Stimulated activated CD4-positive, alpha-beta T cell treated with anti-CD3 and anti-CD28 coated beads, Interleukin-1b, Interleukin-23, amount 100 ng/mL, for 48 hours (primary cell): ENCODE measurements around the gene ANKS1B.

Experiments used
- DNase-seq: peaks from one replicate; pipeline ENCODE4 v3.0.0-alpha.2; 2020

The ANKS1B gene

GRCh38 chr12:98738539-98738938 lies 1246.2 kb downstream of the ANKS1B start:
- DNase-seq, result peak; percentile 40

DNA sequence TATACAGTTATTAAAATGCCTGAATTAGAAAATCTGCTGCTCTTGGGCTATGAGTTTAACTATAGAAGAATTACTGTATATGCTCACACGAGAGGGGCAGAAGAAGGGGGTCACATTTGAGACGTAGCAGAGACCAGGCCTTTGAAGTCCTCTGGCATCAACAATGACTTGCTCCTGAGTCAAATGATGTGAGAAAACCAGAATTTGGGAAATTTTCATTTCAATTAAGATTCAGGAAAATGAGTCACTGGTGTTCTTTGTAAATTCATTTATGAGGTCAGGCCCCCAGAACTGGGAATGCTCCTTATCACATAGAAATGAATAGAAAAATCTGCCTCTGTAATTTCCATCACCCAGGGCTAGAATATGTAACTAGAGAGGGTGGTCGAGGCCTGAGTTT lies 1246.7 kb downstream of the ANKS1B start:
- no peak for DNase-seq

DNA sequence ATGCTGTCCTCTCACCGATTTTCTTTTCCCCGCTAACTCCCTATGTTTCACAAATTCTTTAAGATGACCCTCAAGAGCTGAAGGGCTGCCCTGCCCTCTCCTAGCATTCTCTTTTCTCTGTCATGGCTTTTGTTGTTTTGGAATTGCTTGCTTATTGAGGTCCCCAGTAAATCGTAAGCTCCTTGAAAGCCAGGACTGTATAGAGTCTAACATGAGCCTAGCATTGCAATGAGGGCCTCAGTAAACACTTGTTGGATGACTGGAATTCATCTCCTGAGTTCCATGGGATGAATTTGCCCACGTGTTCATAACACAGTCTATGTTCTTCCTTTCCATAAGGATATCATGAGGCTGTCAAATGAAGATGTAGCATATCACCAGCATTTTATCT lies 1247.4 kb downstream of the ANKS1B start:
- no peak for DNase-seq

GRCh38 chr12:98736352-98737321 lies 1248.1 kb downstream of the ANKS1B start:
- DNase-seq, result no peak

- no peak for DNase-seq
Observed at GRCh38 chr12:98735821-98736220, 1248.9 kb downstream of the ANKS1B start.

DNA sequence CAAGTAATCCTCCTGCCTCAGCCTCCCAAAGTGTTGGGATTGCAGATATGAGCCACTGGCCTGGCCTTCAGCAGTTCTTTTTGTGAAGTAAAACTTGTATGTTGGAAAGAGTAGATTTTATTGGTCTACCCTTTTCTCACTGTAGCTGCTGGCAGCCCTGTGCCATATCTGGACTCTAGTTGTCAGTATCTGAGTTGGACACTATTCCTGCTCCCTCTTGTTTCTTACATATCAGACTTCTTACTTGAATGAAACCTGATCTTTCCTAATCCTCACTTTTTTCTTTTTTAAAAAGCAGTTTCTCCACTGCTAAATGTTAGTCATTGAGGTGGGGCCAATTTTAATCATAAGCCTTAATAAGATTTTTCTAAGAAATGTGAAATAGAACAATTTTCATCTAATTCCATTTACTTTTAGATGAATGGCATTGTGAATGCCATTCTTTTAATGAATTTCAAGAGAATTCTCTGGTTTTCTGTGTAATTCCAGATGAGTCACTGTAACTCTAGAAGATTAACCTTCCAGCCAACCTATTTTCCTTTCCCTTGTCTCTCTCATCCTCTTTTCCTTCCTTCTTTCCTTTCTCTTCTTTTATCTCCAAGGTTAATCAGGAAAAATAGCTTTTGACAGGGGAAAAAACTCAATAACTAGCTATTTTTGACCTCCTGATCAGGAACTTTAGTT lies 1250.9 kb downstream of the ANKS1B start:
- no peak for DNase-seq

GRCh38 chr12:98730412-98730811 lies 1254.3 kb downstream of the ANKS1B start:
- no peak for DNase-seq

DNA sequence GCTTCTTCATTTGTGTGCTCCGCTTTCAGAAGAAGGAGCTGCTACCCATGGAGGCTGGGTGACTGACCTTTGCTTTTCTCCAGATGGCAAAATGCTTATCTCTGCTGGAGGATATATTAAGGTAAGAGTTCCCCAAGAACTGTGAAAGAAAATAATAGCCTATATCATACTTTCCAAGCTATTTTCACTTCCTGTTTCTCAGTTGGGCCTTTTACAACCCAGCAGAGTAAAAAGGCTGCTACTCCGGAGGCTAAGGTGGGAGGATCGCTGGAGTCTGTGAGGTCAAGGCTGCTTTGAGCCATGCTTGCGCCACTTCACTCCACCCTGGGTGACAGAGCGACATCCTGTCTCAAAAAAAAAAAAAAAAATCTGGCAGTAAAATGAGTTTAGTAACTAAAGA lies 1257.5 kb downstream of the ANKS1B start:
- no peak for DNase-seq

GRCh38 chr12:98725476-98726247 lies 1259.1 kb downstream of the ANKS1B start:
- DNase-seq, result peak; percentile 65

GRCh38 chr12:98724384-98725155 lies 1260.2 kb downstream of the ANKS1B start:
- no peak for DNase-seq

DNA sequence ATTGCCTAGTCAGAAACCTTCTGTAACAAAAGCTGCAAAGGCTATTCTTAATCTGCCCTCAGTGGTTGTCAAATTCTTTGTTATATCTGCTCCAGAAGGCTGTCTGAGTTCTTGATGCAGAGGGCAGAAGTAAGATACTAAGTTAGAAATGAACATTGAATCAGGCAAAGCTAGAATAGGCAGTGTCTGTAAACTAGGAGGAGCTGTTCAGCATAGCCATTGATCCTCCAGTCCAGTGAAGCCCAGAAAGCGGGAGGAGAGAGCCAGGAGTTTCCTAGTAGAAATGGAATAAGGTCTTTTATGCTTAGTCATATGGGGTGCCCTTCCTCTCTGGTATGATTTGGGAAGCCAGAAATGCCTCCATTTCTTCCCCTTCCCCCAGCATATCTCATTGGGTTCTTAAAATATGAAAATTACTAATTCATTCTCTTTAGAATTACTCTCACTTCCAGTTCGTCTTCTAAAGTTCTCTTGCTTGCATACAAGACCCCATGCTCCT lies 1263.5 kb downstream of the ANKS1B start:
- no peak for DNase-seq

- no peak for DNase-seq
Observed at GRCh38 chr12:98719515-98720504, 1264.9 kb downstream of the ANKS1B start.

DNA sequence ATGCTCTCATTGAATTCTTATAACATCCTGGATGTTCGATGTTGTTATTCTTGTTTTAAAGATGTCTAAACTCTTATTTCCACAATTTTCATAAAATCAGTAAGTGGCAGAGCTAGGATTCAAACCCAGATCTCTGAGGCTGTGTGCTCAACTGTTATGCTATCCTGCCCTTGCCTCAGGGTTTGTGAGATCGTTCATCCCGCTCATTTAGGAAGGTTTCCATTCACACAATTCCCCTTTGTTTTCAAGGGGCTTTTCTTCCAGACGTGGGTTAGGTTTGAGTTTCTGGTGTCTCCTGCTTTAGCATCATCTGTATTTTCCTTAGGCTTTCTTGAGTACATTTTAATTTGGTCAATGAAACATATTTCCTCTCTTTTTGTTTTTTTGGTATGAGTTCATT lies 1270.3 kb downstream of the ANKS1B start:
- DNase-seq, result no peak

GRCh38 chr12:98709022-98709421 lies 1275.7 kb downstream of the ANKS1B start:
- DNase-seq, result no peak

DNA sequence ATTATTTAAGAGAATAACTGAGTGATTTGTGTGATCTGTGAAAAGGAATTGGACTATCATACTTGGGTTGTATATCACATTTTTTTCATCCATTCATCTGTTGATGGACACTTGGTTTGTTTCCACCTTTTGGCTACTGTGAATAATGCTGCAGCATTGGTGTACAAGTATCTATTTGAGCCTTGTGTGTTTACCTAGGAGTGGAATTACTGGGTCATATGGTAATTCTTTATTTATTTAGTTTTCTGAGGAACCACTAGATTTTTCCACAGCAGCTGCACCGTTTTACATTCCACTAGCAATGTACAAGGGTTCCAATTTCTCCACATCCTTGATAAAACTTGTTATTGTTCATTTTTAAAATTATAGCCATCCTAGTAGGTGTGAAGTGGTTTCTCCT lies 1283.6 kb downstream of the ANKS1B start:
- DNase-seq, result no peak

DNA sequence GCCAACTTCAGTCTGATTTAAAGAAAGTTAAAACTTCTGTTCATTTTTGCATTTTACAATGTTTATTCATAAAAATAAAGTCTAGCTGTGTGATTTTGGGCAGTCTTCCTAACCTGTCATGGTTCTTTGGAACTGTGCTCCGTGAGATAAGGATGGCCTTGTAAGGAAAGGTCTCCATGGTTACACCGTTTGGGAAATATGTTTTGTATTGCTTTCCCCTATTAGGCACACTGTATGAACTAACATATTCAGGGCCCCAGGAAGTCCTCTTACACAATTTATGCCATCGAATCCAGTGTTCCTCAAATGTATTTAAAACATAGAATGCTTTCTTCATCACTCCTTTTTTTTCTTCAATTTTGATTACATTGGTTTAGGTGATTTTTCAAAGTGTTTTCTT lies 1285.2 kb downstream of the ANKS1B start:
- no peak for DNase-seq

DNA sequence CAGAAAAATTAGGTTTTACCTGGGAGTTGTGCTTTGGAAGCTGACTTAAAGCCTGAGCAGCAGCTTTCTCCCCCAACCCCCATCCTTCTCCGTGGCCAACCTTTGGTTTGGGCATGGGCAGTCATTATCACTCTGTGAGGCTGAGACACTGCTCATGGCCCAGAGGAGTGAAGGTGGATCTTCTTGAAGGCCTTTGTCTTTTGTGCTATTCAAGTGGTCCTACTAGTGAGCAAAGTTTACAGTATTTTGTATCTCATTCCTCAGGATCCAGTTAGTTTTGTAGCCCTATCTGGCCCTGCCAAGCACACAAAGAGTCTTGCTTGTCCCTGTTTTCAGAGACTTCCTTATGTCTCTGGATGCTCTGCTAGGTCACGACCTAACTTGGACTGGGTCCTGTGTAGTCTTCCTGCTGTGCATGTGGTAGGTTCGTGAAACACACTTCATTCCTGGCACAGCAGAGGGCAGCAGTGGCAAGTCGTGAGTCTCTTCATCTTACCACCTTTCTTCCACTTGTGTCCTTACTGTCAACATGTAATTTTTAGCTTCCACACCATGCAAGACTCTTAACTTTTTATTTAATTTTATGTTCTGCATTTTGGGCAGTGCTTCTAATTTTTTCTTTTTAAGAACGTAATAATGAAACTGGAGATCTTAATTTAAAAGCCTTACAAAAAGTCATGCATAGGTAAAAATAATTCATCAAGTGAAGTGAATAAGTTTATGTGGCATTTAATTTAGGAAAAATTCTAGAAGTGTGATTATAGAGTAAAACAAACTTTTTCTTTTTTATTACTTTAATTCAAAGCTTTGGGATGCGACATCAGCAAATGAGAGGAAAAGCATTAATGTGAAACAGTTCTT lies 1285.9 kb downstream of the ANKS1B start:
- peak; percentile 53 for DNase-seq

DNA sequence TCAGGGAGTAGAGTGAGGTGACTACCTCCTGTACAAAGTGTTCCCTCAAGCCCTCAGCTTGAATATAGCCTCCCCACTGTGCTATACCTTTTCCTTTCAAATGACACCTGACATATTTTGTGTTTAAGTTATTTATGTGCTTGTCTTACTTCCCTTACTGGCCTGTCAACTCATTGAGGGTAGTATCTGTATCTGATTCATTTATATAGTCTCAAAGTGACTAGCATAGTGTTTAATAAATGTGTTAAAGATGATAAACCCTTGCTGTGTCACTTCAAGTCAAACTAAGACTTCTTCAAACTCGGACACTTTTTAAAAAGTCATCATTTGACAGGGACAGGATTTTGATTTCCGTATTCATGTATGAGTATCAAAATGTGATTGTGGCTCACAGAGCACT lies 1287.5 kb downstream of the ANKS1B start:
- DNase-seq, result no peak

GRCh38 chr12:98696036-98696646 lies 1288.6 kb downstream of the ANKS1B start:
- DNase-seq, result no peak

- no peak for DNase-seq
Observed at GRCh38 chr12:98691351-98691750, 1293.4 kb downstream of the ANKS1B start.
